ENCODE measurements around the gene LHFPL2. TPM values are rescaled to one million over a fixed set of nuclear protein-coding genes. Genes with fewer than 3 reads are reported as not detected.

LHFPL2 gene
- total and polyA plus RNA-seq, 9 of the 15 experiments (the other 6 are each of a cell fraction or from before 2014, with no cell fraction given) = 1.0 to 6.6 (median 4.6) TPM

GRCh38 chr5:78555870-78556269 is 92.7 kb downstream of the LHFPL2 start:
- TF ChIP-seq REST (IDR thresholded peaks at IDR 0.05; ENCODE audit: borderline replicate concordance) (peak; percentile 42; the same call in 1 of the 2 replicates), REST (CRISPR knock-in tag; IDR thresholded peaks at IDR 0.05; ENCODE audit: low read depth) (no peak), RAD21 (CRISPR knock-in tag; conservative IDR thresholded peaks at IDR 0.05 in 1 of 2, IDR thresholded peaks at IDR 0.05 in 1 of 2) (peak in 1 of 2 experiments; percentile 48; a peak in 2 of 4 replicates), TEAD1 (CRISPR knock-in tag; IDR thresholded peaks at IDR 0.05) (no peak), CTCF (IDR thresholded peaks at IDR 0.05 in 2 of 3, conservative IDR thresholded peaks at IDR 0.05 in 1 of 3; ENCODE audit: insufficient read depth in 2 of 3, low read depth in 1 of 3, low read length in 3 of 3) (peak; percentile 10 to 43 (median 39); a peak in 2 of 6 replicates)
- POLR2A ChIA-PET = interaction anchor here (0.6 kb wide), 1 partner anchor 181 kb away, joined by 4 read pairs; no protein-coding TSS in a partner anchor
- Histone ChIP-seq H3K4me2 (ENCODE audit: insufficient read depth, low read length) (no peak overlapping the region), H4K20me1 (replicated peaks; ENCODE audit: control insufficient read depth, insufficient read depth, low read length) (0 out of 2 replicates have a peak, but pooled peaks cover 5% of the 10 kb centered on the region), H3K9me3 (replicated peaks; ENCODE audit: control insufficient read depth, insufficient read depth, low read depth, low read length) (no peaks in the 10 kb centered on the region), H2AFZ (ENCODE audit: low read depth, low read length) (no peak overlapping the region), H3K4me1 (replicated peaks in 1 of 2; ENCODE audit: control insufficient read depth in 2 of 2, insufficient read depth in 2 of 2, low read length in 2 of 2) (no peaks in the 10 kb centered on the region), H3K27me3 (ENCODE audit: control insufficient read depth in 2 of 2, insufficient read depth in 2 of 2, low read length in 2 of 2) (no peaks in the 10 kb centered on the region), H3K4me3 (no peak overlapping the region), H3K79me2 (ENCODE audit: control insufficient read depth, insufficient read depth, low read length) (no peaks in the 10 kb centered on the region), H3K9me1 (ENCODE audit: control insufficient read depth, insufficient read depth, low read length) (no peaks in the 10 kb centered on the region), H3K27ac (ENCODE audit: extremely low read depth, low read depth, low read length) (no peak overlapping the region), H3K36me3 (ENCODE audit: control insufficient read depth, insufficient read depth, low read length) (no peaks in the 10 kb centered on the region), H3K9ac (ENCODE audit: insufficient read depth in 1 of 2, low read depth in 2 of 2, low read length in 2 of 2) (no peak overlapping the region)
- in situ Hi-C loops (cut with MboI) (no loop called here), intact Hi-C loops (cut with micrococcal nuclease) (no loop called here)
- DNase-seq (ENCODE audit: extremely low read depth in 1 of 4, low spot score in 3 of 4) (no peak), FAIRE-seq (no peak), ATAC-seq (no peak)
- CTCF ChIA-PET (ENCODE audit: low intra/inter-chr PET ratio) = interaction anchor here (0.8 kb wide), 1 partner anchor 71 kb away, joined by 3 read pairs; no protein-coding TSS in a partner anchor
- 6% methylated on average over 1 of the region's 1 CpG for WGBS (ENCODE audit: insufficient coverage, low coverage, missing lambda C conversion rate)
- BruUV-seq (replicated peaks) = no TSS peak

Measured in K562 (cell line).